ENCODE measurements around the gene ZFYVE9. TPM values are rescaled to one million over a fixed set of nuclear protein-coding genes. Genes with fewer than 3 reads are reported as not detected.

Gene ZFYVE9
- total and polyA plus RNA-seq, 2 of the 13 experiments (the other 11 are each of a cell fraction or from before 2014, with no cell fraction given) = 9.2 to 19.8 TPM

DNA sequence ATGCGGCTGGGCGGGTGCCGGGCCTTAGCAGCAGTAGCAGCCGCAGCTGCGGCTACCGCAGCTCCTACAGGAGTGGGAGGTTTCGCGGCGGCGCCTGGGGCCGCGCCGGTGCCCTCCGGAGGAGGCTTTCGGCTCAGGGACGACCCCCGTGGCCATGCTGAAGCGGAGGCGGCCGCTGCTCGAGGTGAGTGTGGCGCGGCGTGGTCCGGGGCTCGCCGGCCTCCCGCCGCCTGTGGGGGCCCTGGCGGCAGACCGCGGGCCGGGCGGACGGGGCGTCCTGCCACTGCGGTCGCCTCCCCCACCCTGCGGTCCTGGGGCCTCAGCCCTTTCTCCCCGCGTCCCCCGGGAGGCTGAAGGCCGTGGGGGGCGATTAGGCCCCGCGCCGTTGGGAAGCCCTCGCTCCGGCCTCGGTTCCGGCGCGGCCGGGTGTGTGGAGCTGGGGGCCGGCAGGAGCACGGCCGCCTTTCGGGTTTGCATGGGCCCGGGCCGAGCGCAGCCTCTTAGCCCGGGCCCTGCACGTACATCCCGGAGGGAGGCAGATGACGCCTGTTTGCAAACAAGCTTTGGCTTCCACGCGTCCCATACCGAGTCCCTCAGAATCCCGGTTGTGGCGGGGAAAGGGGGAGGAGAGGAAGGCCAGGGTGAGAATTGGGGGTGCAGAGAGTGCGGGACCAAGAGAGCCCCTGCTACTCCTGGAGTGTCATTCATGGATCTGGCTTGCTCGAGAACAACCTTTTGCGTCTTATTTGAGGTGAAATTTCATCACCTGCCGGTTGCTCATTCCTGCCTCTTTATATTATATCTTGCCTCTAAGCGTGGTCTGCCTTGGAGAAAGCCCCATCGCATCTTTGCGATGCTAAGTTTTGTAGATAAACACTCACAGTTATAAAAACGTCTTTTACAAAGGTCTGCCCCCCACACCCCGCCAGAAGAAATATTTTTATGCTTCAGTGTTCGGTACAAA lies 613 bp downstream of the ZFYVE9 start (continued):
- TF ChIP-seq, protein P1, sequence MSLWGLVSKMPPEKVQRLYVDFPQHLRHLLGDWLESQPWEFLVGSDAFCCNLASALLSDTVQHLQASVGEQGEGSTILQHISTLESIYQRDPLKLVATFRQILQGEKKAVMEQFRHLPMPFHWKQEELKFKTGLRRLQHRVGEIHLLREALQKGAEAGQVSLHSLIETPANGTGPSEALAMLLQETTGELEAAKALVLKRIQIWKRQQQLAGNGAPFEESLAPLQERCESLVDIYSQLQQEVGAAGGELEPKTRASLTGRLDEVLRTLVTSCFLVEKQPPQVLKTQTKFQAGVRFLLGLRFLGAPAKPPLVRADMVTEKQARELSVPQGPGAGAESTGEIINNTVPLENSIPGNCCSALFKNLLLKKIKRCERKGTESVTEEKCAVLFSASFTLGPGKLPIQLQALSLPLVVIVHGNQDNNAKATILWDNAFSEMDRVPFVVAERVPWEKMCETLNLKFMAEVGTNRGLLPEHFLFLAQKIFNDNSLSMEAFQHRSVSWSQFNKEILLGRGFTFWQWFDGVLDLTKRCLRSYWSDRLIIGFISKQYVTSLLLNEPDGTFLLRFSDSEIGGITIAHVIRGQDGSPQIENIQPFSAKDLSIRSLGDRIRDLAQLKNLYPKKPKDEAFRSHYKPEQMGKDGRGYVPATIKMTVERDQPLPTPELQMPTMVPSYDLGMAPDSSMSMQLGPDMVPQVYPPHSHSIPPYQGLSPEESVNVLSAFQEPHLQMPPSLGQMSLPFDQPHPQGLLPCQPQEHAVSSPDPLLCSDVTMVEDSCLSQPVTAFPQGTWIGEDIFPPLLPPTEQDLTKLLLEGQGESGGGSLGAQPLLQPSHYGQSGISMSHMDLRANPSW (CRISPR knock-in tag; IDR thresholded peaks at IDR 0.05; ENCODE audit: borderline replicate concordance) = no peak
- TF ChIP-seq, protein P2, sequence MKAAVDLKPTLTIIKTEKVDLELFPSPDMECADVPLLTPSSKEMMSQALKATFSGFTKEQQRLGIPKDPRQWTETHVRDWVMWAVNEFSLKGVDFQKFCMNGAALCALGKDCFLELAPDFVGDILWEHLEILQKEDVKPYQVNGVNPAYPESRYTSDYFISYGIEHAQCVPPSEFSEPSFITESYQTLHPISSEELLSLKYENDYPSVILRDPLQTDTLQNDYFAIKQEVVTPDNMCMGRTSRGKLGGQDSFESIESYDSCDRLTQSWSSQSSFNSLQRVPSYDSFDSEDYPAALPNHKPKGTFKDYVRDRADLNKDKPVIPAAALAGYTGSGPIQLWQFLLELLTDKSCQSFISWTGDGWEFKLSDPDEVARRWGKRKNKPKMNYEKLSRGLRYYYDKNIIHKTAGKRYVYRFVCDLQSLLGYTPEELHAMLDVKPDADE (CRISPR knock-in tag; IDR thresholded peaks at IDR 0.05) = no peak
- TF ChIP-seq, protein P3, sequence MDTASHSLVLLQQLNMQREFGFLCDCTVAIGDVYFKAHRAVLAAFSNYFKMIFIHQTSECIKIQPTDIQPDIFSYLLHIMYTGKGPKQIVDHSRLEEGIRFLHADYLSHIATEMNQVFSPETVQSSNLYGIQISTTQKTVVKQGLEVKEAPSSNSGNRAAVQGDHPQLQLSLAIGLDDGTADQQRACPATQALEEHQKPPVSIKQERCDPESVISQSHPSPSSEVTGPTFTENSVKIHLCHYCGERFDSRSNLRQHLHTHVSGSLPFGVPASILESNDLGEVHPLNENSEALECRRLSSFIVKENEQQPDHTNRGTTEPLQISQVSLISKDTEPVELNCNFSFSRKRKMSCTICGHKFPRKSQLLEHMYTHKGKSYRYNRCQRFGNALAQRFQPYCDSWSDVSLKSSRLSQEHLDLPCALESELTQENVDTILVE (CRISPR knock-in tag; IDR thresholded peaks at IDR 0.05) = no peak
- TF ChIP-seq, protein P4, sequence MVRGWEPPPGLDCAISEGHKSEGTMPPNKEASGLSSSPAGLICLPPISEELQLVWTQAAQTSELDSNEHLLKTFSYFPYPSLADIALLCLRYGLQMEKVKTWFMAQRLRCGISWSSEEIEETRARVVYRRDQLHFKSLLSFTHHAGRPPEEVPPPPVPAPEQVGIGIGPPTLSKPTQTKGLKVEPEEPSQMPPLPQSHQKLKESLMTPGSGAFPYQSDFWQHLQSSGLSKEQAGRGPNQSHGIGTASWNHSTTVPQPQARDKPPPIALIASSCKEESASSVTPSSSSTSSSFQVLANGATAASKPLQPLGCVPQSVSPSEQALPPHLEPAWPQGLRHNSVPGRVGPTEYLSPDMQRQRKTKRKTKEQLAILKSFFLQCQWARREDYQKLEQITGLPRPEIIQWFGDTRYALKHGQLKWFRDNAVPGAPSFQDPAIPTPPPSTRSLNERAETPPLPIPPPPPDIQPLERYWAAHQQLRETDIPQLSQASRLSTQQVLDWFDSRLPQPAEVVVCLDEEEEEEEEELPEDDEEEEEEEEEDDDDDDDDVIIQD (CRISPR knock-in tag; IDR thresholded peaks at IDR 0.05; ENCODE audit: low read depth) = no peak
- TF ChIP-seq MEIS2 (CRISPR knock-in tag; IDR thresholded peaks at IDR 0.05) (no peak; the same call in 1 of the 2 replicates), ZNF350 (CRISPR knock-in tag; IDR thresholded peaks at IDR 0.05; ENCODE audit: borderline replicate concordance, low read depth) (no peak), KAT2B (IDR thresholded peaks at IDR 0.05; ENCODE audit: borderline replicate concordance, low read depth, low read length) (no peak), MYC (CRISPR knock-in tag; IDR thresholded peaks at IDR 0.05; ENCODE audit: borderline replicate concordance) (no peak; the same call in 1 of the 2 replicates), ZNF572 (CRISPR knock-in tag; IDR thresholded peaks at IDR 0.05) (no peak), MAZ (IDR thresholded peaks at IDR 0.05; ENCODE audit: borderline replicate concordance, low read depth, low read length) (no peak), MAZ (CRISPR knock-in tag; IDR thresholded peaks at IDR 0.05; ENCODE audit: low read depth) (peak; percentile 13; the same call in 1 of the 2 replicates), NCOA2 (CRISPR knock-in tag; IDR thresholded peaks at IDR 0.05) (no peak; the same call in 1 of the 2 replicates), EP300 (IDR thresholded peaks at IDR 0.05; ENCODE audit: low read depth in 2 of 2, low read length in 2 of 2) (no peak), EP300 (CRISPR knock-in tag; IDR thresholded peaks at IDR 0.05; ENCODE audit: borderline replicate concordance) (no peak), SIX4 (CRISPR knock-in tag; IDR thresholded peaks at IDR 0.05) (no peak), ZFAT (CRISPR knock-in tag; conservative IDR thresholded peaks at IDR 0.05) (no peak), FOXA1 (IDR thresholded peaks at IDR 0.05) (no peak), FOXA1 (CRISPR knock-in tag; IDR thresholded peaks at IDR 0.05) (no peak; the same call in 1 of the 2 replicates)
- TF ChIP-seq, protein P5, sequence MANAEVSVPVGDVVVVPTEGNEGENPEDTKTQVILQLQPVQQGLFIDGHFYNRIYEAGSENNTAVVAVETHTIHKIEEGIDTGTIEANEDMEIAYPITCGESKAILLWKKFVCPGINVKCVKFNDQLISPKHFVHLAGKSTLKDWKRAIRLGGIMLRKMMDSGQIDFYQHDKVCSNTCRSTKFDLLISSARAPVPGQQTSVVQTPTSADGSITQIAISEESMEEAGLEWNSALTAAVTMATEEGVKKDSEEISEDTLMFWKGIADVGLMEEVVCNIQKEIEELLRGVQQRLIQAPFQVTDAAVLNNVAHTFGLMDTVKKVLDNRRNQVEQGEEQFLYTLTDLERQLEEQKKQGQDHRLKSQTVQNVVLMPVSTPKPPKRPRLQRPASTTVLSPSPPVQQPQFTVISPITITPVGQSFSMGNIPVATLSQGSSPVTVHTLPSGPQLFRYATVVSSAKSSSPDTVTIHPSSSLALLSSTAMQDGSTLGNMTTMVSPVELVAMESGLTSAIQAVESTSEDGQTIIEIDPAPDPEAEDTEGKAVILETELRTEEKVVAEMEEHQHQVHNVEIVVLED (CRISPR knock-in tag; IDR thresholded peaks at IDR 0.05; ENCODE audit: borderline replicate concordance) = no peak
- TF ChIP-seq, protein P6, sequence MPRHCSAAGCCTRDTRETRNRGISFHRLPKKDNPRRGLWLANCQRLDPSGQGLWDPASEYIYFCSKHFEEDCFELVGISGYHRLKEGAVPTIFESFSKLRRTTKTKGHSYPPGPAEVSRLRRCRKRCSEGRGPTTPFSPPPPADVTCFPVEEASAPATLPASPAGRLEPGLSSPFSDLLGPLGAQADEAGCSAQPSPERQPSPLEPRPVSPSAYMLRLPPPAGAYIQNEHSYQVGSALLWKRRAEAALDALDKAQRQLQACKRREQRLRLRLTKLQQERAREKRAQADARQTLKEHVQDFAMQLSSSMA (CRISPR knock-in tag; IDR thresholded peaks at IDR 0.05) = no peak

Data from HepG2 (cell line).